HG02623 (cell line): ENCODE results near the gene ELOVL7.
"Not testable (repeated sequence)": the region's sequence is repeated elsewhere in the genome, so short reads cannot be mapped to it uniquely, and the experiment has no call there.

Experiments
- ATAC-seq: cut with Tn5 transposase; IDR thresholded peaks from one replicate; pipeline ENCODE4 v1.9.1; 2021; ENCODE audit warnings: moderate library complexity; ENCODE audit not compliant: unreplicated experiment

Gene ELOVL7

GRCh38 chr5:60718166-60718892, 125.7 kb downstream of the ELOVL7 start:
- ATAC-seq, result no peak

GRCh38 chr5:60715201-60715928, 128.7 kb downstream of the ELOVL7 start:
- not testable (repeated sequence) for ATAC-seq

- ATAC-seq, result no peak
Measured at GRCh38 chr5:60712950-60713349, 131.1 kb downstream of the ELOVL7 start.

- not testable (repeated sequence) for ATAC-seq
Measured at GRCh38 chr5:60711892-60712291, 132.2 kb downstream of the ELOVL7 start.

GRCh38 chr5:60710362-60710761, 133.7 kb downstream of the ELOVL7 start:
- no peak for ATAC-seq

GRCh38 chr5:60705144-60705543, 138.9 kb downstream of the ELOVL7 start:
- no peak for ATAC-seq

- ATAC-seq, result no peak
Measured at GRCh38 chr5:60703944-60704343, 140.1 kb downstream of the ELOVL7 start.
